HG03469 (cell line): Measurements from ENCODE around the gene SLC25A39.

Source experiments
- ATAC-seq: cut with Tn5 transposase; IDR thresholded peaks from one replicate; pipeline ENCODE4 v1.9.1; 2021; ENCODE audit warnings: mild to moderate bottlenecking, moderate library complexity, moderate number of reproducible peaks; ENCODE audit not compliant: unreplicated experiment

SLC25A39 gene

GRCh38 chr17:44280392-44280937 is 44.2 kb downstream of the SLC25A39 start:
- ATAC-seq = no peak

DNA sequence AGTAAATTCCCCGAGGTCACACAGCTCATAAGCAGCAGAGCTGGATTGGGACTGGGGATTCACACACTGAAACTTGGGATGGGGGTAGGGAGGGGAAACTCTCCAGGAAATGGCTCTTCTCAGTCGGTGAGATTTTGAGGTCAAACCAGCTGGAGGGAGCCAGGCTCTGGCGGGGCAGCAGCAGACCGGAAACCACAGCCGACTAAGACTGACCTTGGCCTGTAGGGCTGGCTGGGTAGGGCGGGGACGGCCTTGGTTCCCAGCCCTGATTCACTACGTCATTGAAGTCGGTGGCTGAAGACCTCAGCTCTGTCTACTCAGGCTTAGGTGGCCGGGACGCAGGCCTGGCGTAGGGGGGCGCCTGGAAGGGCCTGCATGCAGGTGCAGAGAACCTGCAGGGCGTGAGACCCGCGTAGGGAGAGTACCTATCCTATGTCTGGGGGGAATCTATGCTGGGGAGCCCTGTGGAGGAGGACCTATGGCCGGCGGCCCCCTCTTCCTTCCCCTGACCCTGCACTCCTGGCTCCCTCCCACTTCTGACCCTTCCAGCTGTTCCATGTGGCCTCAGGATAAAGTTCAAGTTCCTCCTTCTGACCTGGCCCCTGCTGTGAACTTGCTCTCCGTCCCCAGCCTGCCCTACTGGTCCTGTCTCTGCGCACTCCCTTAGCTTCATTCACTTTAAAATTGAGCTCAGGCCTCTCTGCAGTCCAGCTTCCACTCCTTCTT is 44.8 kb downstream of the SLC25A39 start:
- no peak for ATAC-seq

GRCh38 chr17:44279346-44279665 is 45.3 kb downstream of the SLC25A39 start:
- no peak for ATAC-seq

- no peak for ATAC-seq
Observed at GRCh38 chr17:44277976-44278375, 46.6 kb downstream of the SLC25A39 start.

GRCh38 chr17:44273607-44274006 is 51.0 kb downstream of the SLC25A39 start:
- ATAC-seq = no peak

DNA sequence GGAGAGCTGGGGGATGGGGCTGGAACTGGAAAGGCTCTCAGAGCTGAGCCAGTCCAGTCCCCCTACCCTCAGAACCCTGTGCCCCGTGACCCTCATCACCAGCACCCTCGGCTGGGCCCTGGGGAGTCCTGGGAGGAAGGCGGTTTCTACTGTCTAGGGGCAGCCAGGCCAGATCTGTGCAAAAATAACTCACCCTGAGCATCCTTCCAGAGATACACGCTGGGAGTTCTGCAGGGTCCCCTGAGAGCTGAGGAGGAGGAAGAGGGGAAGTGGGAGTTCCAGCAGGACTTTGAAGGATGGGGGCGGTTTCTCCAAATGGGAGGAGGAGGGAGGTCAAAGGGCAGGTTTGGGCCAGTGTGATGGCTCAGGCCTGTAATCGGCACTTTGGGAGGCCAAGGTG is 51.7 kb downstream of the SLC25A39 start:
- no peak for ATAC-seq

- ATAC-seq = no peak
Observed at GRCh38 chr17:44272321-44272951, 52.2 kb downstream of the SLC25A39 start.
